Panc1 (cell line): ENCODE measurements around the gene FZD1.

Experiments
- CTCF ChIP-seq: fragments of 450-650 bp; IDR thresholded peaks from 2 replicates; pipeline ENCODE4 v1.5.1; 2017; ENCODE audit warnings: mild to moderate bottlenecking
- TCF7L2 ChIP-seq: IDR thresholded peaks from 2 replicates; pipeline ENCODE4 v1.6.1; 2011; ENCODE audit warnings: mild to moderate bottlenecking, low read depth, low read length, inconsistent platforms

DNA sequence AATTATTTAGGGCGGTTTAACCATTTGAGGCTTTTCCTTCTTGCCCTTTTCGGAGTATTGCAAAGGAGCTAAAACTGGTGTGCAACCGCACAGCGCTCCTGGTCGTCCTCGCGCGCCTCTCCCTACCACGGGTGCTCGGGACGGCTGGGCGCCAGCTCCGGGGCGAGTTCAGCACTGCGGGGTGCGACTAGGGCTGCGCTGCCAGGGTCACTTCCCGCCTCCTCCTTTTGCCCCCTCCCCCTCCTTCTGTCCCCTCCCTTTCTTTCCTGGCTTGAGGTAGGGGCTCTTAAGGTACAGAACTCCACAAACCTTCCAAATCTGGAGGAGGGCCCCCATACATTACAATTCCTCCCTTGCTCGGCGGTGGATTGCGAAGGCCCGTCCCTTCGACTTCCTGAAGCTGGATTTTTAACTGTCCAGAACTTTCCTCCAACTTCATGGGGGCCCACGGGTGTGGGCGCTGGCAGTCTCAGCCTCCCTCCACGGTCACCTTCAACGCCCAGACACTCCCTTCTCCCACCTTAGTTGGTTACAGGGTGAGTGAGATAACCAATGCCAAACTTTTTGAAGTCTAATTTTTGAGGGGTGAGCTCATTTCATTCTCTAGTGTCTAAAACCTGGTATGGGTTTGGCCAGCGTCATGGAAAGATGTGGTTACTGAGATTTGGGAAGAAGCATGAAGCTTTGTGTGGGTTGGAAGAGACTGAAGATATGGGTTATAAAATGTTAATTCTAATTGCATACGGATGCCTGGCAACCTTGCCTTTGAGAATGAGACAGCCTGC is 3.1 kb downstream of the FZD1 start:
- TF ChIP-seq CTCF, result no peak
- TF ChIP-seq TCF7L2, result no peak
